NK-92 (cell line): ENCODE data around the gene SLC6A9.

Experiments used
- DNase-seq: peaks from one replicate; lab custom pipeline; 2025; ENCODE audit not compliant: unreplicated experiment; lab: John Stamatoyannopoulos, UW

SLC6A9 gene

GRCh38 chr1:44008259-44008658 lies 23.0 kb downstream of the SLC6A9 start:
- DNase-seq: no peak

- DNase-seq: no peak
Measured at GRCh38 chr1:44002606-44003157, 28.6 kb downstream of the SLC6A9 start.

GRCh38 chr1:44002165-44002564 lies 29.1 kb downstream of the SLC6A9 start:
- no peak for DNase-seq

- DNase-seq: no peak
Measured at GRCh38 chr1:44000122-44000665, 31.1 kb downstream of the SLC6A9 start.

- no peak for DNase-seq
Measured at GRCh38 chr1:43999455-43999854, 31.8 kb downstream of the SLC6A9 start.

- no peak for DNase-seq
Measured at GRCh38 chr1:43998000-43998378, 33.3 kb downstream of the SLC6A9 start.

- no peak for DNase-seq
Measured at GRCh38 chr1:43997295-43997999, 33.8 kb downstream of the SLC6A9 start.

GRCh38 chr1:43996733-43997115 lies 34.5 kb downstream of the SLC6A9 start:
- no peak for DNase-seq

- DNase-seq: no peak
Measured at GRCh38 chr1:43995984-43996732, 35.1 kb downstream of the SLC6A9 start.

GRCh38 chr1:43994794-43995790 lies 36.2 kb downstream of the SLC6A9 start:
- DNase-seq: no peak

- DNase-seq: no peak
Measured at GRCh38 chr1:43994071-43994470, 37.2 kb downstream of the SLC6A9 start.

GRCh38 chr1:43993206-43993914 lies 37.9 kb downstream of the SLC6A9 start:
- DNase-seq: no peak

- DNase-seq: no peak
Measured at GRCh38 chr1:43992232-43992995, 38.8 kb downstream of the SLC6A9 start.

GRCh38 chr1:43991476-43992231 lies 39.6 kb downstream of the SLC6A9 start, which contains the start of gene CCDC24:
Gene CCDC24 (plus strand): TSS chr1:43991599. CDS start chr1:43991879, 280 bp downstream.
- DNase-seq: no peak

GRCh38 chr1:43991200-43991475 lies 40.1 kb downstream of the SLC6A9 start:
- DNase-seq: no peak

- DNase-seq: no peak
Measured at GRCh38 chr1:43990271-43991199, 40.7 kb downstream of the SLC6A9 start.

GRCh38 chr1:43987159-43987902 lies 43.9 kb downstream of the SLC6A9 start:
- DNase-seq: no peak
